DMS53 treated with DMSO at 0.1 percent for 48 hours (cell line): Measurements from ENCODE around the gene SEC31B.

Experiments used
- DNase-seq: peaks from one replicate; lab custom pipeline; 2025; ENCODE audit not compliant: unreplicated experiment; lab: John Stamatoyannopoulos, UW

SEC31B gene

GRCh38 chr10:100448951-100449350, 70.7 kb downstream of the SEC31B start:
- no peak for DNase-seq

GRCh38 chr10:100447663-100448062, 72.0 kb downstream of the SEC31B start:
- no peak for DNase-seq

DNA sequence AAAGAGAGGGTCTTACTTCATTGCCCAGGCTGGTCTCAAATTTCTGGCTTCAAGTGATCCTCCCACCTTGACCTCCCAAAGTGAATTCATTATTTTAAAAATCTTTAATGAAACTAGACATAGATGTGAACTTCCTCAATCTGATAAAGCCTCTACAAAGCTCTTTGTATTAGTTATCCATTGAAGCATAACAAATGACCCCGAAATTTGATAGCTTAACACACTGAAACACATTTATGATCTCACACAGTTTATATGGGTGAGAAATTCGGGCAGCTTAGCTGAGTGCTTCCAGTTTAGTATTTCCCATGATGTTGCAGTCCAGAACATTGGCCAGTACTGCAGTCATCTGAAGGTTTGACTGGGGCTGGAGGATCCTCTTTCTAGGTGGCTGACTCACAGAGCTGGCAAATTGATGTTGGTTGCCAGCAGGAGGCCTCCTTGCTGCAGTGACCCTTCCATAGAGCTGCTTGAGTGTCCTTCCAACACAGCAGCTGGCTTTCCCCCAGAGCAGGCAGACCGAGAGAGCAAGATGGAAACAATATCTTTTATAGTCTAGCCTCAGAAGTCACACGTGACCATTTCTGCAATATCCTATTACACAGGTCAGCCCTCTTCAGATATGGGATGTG, 73.4 kb downstream of the SEC31B start:
- no peak for DNase-seq

- DNase-seq, result no peak
Observed at GRCh38 chr10:100442548-100442947, 77.1 kb downstream of the SEC31B start.

DNA sequence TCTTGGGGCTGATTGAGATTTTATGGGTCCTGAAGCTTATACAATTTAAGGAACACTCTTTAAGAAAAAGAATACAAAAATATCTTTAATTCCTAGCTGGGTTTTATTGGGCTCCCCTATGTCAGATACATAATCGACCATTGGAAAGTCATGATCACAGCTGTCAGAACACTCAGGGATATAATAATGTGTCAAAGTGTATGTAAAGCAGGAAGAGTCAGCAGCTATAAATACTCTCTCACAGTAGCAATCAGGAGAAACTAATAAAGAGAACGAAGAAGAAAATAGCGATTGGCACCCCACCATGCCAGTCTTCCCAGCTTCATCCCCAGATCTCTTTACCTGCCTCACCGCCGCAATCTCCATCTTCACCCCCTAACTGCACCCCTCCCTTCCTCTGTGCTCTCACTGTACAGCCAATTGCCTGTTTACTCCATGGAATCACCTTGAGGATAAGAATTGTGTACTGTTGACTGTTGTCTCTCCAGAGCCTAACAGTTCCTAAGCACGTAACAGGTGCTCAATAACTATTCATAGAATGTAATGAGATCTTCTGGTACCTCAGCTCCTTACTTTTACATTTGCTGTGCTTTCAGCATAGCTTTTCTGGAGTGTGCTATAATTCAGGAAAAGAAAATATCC, 80.9 kb downstream of the SEC31B start:
- no peak for DNase-seq
